Stomach (tissue), 4 donors: ENCODE results near the gene PCDH15.

ENCODE experiments used
- EP300 ChIP-seq: sonication (generic); formaldehyde crosslinking; IDR thresholded peaks from one replicate; pipeline ENCODE4 v1.6.1; 2017; ENCODE audit warnings: antibody characterized with exemption
- POLR2A ChIP-seq, 4 donors: fragments of 450-650 bp; IDR thresholded peaks; one replicate each; pipeline ENCODE4 v1.6.1; 2016; ENCODE audit warnings: antibody characterized with exemption in 4 of 4, control low read depth in 2 of 4, mild to moderate bottlenecking in 1 of 4, moderate library complexity in 1 of 4
- POLR2AphosphoS5 ChIP-seq, 3 donors: sonication (generic); formaldehyde crosslinking; IDR thresholded peaks; one replicate each; pipeline ENCODE4 v1.6.1; 2016; ENCODE audit warnings: antibody characterized with exemption in 3 of 3
- TF ChIP-seq, protein P1 (sequence below), 7 experiments: fragments of 450-650 bp in 4 of 7; fragments of 200-600 bp in 3 of 7; sonication (generic) in 3 of 7; IDR thresholded peaks; one replicate each; pipeline ENCODE4 v1.5.1; 2016 to 2019; ENCODE audit warnings: antibody characterized with exemption in 7 of 7, control low read depth in 2 of 7, mild to moderate bottlenecking in 1 of 7

DNA sequence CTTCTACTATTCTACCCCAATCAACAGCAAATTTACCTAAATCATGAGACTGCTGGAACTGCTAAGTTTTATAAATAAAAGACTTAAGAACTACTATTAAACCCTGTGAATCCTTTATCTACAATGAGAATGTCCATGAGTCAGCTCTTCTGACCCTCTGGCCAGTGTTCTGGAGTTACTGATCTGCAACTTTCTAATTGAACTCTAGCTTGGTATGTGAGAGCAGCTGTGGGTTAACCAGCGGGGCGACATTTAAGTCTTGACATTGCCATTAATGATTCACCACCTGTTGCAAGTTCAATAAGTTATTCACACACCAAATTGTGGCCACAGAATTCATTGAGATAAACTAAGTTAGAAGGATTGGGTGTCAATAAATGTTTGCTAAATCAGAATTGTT lies 359.8 kb downstream of the PCDH15 start:
- TF ChIP-seq, protein P1, sequence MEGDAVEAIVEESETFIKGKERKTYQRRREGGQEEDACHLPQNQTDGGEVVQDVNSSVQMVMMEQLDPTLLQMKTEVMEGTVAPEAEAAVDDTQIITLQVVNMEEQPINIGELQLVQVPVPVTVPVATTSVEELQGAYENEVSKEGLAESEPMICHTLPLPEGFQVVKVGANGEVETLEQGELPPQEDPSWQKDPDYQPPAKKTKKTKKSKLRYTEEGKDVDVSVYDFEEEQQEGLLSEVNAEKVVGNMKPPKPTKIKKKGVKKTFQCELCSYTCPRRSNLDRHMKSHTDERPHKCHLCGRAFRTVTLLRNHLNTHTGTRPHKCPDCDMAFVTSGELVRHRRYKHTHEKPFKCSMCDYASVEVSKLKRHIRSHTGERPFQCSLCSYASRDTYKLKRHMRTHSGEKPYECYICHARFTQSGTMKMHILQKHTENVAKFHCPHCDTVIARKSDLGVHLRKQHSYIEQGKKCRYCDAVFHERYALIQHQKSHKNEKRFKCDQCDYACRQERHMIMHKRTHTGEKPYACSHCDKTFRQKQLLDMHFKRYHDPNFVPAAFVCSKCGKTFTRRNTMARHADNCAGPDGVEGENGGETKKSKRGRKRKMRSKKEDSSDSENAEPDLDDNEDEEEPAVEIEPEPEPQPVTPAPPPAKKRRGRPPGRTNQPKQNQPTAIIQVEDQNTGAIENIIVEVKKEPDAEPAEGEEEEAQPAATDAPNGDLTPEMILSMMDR (IDR thresholded peaks at IDR 0.05): no peak
- TF ChIP-seq POLR2AphosphoS5 (IDR thresholded peaks at IDR 0.05): no peak
- TF ChIP-seq EP300: no peak
- no peak for TF ChIP-seq POLR2A (IDR thresholded peaks at IDR 0.05)
